Stimulated activated CD4-positive, alpha-beta T cell treated with anti-CD3 and anti-CD28 coated beads, Interleukin-2, amount 100 ng/mL, for 48 hours (primary cell): Measurements from ENCODE around the gene NDEL1.

ENCODE experiments used
- DNase-seq, 2 donors: peaks; one replicate each; pipeline ENCODE4 v3.0.0-alpha.2; 2020

The NDEL1 gene

DNA sequence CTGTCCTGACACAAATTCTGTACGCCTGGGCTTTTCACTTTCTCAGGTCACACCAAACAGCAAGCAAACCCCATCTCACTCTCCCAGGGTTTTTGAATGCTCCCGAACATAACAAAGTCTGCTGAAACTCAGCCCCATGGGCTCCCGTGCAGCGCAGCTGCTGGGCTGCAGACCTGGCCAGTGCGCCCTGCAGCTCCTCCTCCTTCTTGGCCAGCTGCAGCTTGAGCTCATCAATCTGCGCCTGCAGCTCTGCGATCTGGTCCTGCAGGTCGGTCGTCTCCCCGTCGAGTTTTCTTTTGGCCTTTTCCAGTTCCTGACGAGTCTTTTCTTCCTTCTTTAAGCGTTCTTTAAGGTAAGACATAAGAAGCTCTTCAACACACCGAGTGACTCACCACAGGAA, 70.5 kb downstream of the NDEL1 start:
- no peak for DNase-seq

GRCh38 chr17:8514801-8515200, 79.1 kb downstream of the NDEL1 start:
- no peak for DNase-seq
